Loucy (cell line): Measurements from ENCODE around the gene CHST11.

Experiments used
- EZH2phosphoT487 ChIP-seq: fragments of 200-600 bp; IDR thresholded peaks from 2 replicates; pipeline ENCODE4 v1.6.1; 2018; ENCODE audit warnings: antibody characterized with exemption, mild to moderate bottlenecking, moderate library complexity, borderline replicate concordance
- TF ChIP-seq, protein P1 (sequence below): fragments of 200-600 bp; sonication (generic); conservative IDR thresholded peaks from 2 replicates; pipeline ENCODE4 v1.5.1; 2014; ENCODE audit warnings: mild to moderate bottlenecking, antibody characterized with exemption, low read length

DNA sequence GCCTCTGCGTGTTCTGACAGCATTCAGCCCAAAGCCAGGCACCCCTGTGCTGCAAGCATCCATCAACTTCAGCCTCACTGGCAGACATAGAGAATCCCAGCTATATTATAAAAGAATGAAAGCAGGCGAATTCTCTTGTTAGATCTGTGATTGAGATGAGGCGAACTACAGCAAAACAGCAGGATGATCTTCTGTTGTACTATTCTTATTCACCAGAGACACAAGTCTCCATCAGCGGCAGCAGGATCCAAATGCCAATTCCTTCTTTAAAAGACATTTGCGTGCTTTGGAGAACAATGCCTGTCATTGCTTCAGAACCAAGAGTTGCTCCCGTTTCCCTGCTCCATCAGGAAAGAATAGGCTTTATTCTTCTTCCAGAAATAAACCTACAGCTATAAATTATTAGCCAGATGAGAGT, 312.4 kb downstream of the CHST11 start:
- TF ChIP-seq, protein P1, sequence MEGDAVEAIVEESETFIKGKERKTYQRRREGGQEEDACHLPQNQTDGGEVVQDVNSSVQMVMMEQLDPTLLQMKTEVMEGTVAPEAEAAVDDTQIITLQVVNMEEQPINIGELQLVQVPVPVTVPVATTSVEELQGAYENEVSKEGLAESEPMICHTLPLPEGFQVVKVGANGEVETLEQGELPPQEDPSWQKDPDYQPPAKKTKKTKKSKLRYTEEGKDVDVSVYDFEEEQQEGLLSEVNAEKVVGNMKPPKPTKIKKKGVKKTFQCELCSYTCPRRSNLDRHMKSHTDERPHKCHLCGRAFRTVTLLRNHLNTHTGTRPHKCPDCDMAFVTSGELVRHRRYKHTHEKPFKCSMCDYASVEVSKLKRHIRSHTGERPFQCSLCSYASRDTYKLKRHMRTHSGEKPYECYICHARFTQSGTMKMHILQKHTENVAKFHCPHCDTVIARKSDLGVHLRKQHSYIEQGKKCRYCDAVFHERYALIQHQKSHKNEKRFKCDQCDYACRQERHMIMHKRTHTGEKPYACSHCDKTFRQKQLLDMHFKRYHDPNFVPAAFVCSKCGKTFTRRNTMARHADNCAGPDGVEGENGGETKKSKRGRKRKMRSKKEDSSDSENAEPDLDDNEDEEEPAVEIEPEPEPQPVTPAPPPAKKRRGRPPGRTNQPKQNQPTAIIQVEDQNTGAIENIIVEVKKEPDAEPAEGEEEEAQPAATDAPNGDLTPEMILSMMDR, result no peak
- no peak for TF ChIP-seq EZH2phosphoT487
